ENCODE measurements around the gene RETREG1.

RETREG1 gene

DNA sequence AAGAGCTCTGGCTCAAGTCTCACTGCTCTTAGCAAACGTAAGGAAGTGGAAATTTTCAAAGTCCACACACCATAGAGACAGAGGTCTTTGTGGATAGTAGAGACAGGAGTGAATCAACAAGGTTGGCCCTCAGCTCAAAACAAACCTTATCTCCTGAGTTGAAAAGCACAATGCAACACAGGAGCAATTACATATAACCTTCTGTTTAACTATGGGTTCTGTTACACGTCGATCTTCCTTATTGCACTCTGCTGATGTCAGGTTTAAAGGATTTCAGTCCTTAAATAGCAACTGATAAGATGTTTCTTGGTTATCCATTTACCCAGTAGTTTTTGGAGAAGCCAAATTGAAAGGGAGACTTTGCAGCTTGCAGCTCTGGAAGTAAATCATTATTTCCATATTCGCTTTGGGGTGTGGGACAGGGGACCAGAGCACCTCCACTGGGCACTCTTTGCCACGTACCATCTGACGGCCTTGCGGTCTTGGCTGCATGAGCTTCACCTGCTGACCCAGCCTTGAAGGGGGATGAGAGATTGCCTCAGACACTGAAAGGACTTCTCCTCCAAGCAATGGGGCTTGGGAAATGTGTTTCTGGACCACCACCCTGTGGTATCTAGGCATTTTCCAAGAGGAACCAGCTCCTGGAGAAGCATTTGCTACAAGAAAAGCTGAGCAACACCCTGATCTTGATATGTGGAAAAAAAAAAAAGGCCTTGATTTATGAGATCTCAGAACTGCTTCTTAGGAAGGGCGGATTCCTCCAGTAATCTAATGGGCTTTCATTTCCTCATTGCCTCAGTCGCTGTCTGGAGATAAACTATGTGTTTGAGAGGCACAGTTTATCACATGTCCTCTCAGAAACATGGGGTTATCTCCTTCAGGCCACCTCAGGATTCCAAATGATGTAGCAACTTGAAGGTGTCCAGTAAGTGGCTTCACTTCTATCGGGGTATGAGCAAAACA lies 95.0 kb downstream of the RETREG1 start:
- DNase-seq, result no peak

DNA sequence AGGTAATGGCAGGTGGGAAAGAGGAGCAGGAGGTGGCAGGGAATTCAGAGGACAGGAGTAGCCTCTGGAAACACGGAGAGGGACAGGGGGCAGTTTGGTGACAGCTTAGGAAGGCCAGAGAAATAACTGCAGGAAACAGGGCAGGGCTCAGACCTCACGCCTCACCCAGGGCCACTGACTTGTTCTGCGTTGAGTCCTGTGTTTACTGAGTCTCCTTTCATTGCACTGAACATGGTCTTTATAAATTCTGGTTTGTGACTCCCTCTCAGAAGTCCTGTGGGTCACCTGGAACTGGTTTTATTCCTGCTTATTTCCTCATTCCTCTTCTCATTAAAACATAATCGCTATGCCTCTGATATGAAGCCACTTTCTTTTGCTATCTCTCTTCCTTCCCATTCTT lies 96.0 kb downstream of the RETREG1 start:
- DNase-seq, result no peak

GRCh38 chr5:16519435-16519834 lies 97.4 kb downstream of the RETREG1 start:
- no peak for DNase-seq

- DNase-seq, result no peak
These were observed 98.2 kb downstream of the RETREG1 start for GRCh38 chr5:16518606-16519005.

- no peak for DNase-seq
These were observed 101.3 kb downstream of the RETREG1 start for GRCh38 chr5:16515532-16515931.

GRCh38 chr5:16510098-16510497 lies 106.7 kb downstream of the RETREG1 start:
- DNase-seq, result no peak

GRCh38 chr5:16508730-16509531 lies 107.9 kb downstream of the RETREG1 start:
- no peak for DNase-seq

DNA sequence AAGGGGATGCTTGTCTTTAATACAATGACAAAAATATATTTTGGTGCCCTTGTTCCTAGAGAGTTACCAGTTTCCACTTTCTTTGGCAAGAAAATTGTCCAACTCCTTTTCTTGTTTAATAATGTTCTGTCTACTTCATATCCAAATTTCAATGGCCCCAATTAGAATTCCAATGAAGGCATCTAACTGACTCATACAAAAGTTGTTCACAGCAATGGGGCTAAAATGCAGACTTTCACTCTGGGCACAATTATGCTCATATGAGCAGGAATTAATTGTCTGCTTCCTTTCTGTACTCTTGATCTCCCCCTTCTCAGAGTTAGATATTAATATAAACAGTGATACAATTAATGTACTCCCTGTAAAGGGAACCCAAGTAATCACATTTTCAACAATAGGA lies 109.1 kb downstream of the RETREG1 start:
- no peak for DNase-seq

DNA sequence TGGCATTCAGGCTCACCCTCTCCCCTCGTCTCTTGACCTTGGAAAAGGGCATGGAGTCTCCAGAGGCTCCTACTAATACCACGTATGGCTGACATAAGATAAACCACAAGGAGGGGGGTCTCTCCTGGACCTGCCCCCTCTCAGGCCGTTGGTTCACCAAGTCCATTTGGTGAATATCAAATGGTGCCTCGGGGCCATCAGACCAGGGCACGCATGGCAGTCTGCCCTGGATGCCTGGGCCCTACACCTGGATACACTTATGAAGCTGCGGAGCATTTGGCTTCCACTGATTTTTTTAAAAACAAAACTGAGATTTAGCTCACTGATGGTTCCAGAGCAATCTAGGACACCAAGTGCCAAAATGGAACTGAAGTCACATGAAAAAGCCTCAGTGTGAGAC lies 110.9 kb downstream of the RETREG1 start:
- no peak for DNase-seq

GRCh38 chr5:16505140-16505891 lies 111.5 kb downstream of the RETREG1 start:
- DNase-seq, result no peak

GRCh38 chr5:16504571-16504970 lies 112.2 kb downstream of the RETREG1 start:
- no peak for DNase-seq

GRCh38 chr5:16502866-16503265 lies 113.9 kb downstream of the RETREG1 start:
- no peak for DNase-seq

GRCh38 chr5:16500024-16500423 lies 116.8 kb downstream of the RETREG1 start:
- DNase-seq, result no peak

- no peak for DNase-seq
These were observed 119.3 kb downstream of the RETREG1 start for GRCh38 chr5:16497546-16497945.

DNA sequence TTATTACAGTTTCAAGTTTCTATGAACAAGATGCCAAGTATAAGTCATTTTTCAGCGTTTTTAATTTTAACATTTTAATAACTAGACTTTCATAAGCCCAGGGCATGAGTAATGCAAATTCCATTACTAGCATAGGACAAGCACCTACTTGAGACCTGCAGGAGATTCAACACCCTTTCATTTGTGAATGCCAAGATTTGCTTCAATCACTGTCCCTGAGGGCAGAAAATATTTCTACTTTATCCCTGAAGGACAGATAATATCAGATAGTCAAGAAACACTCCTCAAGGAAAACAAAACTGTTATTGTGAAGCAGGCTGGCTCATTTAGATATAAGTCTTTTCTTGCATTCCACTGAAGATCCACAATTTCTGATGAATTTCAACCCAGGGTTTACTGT lies 123.5 kb downstream of the RETREG1 start:
- DNase-seq, result no peak

DNA sequence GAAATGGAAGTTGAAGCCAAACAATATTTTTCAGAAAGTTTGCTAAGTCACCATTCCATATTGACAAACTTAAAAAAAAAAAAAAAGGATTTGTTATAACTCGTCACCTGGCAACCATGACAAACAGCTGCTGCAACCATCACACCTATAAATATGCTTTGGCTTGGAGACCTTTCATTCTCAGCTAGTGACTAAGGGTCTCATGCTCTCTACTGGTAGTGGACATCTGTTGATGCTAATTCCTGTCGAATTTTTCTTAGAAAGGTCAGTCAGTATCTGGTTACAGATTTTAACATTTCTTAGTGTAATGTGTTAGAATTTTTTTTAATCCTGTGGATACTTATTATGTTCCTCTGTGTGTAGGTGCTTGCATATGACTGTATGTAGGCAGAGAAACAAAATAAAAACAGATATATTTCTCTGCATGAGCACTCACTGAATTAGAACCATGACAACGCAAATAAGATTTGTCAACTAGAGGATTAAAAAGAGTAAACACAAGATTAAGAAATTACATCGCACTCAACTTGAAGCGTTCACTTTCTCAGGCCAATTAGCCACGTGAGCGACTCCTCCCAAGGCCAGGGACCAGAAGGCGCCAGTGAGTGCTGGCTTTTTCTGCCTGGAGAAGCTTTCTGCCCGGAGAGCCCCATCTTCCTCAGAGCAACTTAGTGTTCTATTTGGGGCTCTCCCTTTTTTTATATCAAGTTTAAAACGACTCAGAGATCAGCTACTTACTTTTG lies 124.2 kb downstream of the RETREG1 start:
- DNase-seq, result no peak

GRCh38 chr5:16490911-16491310 lies 125.9 kb downstream of the RETREG1 start:
- no peak for DNase-seq

- DNase-seq, result no peak
These were observed 127.4 kb downstream of the RETREG1 start for GRCh38 chr5:16489322-16489791.

GRCh38 chr5:16487456-16487855 lies 129.3 kb downstream of the RETREG1 start:
- DNase-seq, result no peak

DNA sequence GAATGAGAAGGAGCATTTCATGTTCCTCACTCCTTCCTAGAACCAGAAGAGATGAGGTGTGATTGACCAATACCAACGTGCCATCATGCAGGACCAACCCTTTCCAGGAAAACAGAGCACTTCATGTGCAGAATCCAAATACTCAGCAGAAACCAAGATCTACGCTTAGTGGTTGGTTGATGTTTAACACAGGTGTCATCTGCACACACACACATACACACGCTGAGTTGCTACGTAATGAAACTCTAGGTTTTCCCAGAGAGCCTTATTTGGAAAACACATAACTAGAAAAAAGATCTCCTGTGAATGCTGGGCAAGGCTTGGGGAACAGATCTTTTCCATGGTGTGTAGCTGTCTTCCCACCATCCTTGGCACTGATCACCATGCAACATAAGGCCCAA lies 130.1 kb downstream of the RETREG1 start:
- no peak for DNase-seq

- DNase-seq, result no peak
These were observed 131.1 kb downstream of the RETREG1 start for GRCh38 chr5:16485656-16486055.

GRCh38 chr5:16484081-16484480 lies 132.7 kb downstream of the RETREG1 start:
- DNase-seq, result no peak
